HepG2 (cell line): ENCODE measurements around the gene UQCR11. TPM values are rescaled to one million over a fixed set of nuclear protein-coding genes. Genes with fewer than 3 reads are reported as not detected.
A peak's percentile ranks its signal among the peaks of the same experiment; 100 is the strongest.

Experiments
- BORCS8-MEF2B ChIP-seq: sonication (generic); formaldehyde crosslinking; IDR thresholded peaks from 2 replicates; pipeline ENCODE4 v1.8.0; 2022; ENCODE audit warnings: mild to moderate bottlenecking, missing genetic modification reagents
- CBX1 ChIP-seq: IDR thresholded peaks from one replicate; pipeline ENCODE4 v1.6.1; 2016; ENCODE audit warnings: antibody characterized with exemption, low read depth
- CC2D1A ChIP-seq: sonication (generic); formaldehyde crosslinking; IDR thresholded peaks from 2 replicates; pipeline ENCODE4 v1.8.1; 2023; ENCODE audit warnings: mild to moderate bottlenecking, missing genetic modification reagents
- DNMT3B ChIP-seq: conservative IDR thresholded peaks from 2 replicates; pipeline ENCODE4 v1.6.1; 2016; ENCODE audit warnings: missing biosample characterization, control low read depth
- ETV6 ChIP-seq: sonication (generic); formaldehyde crosslinking; conservative IDR thresholded peaks from 2 replicates; pipeline ENCODE4 v1.4.0; 2020; ENCODE audit warnings: missing genetic modification reagents
- KLF9 ChIP-seq: IDR thresholded peaks from 2 replicates; pipeline ENCODE4 v1.6.1; 2016; ENCODE audit warnings: low read depth
- KMT2A ChIP-seq: sonication (generic); formaldehyde crosslinking; IDR thresholded peaks from 2 replicates; pipeline ENCODE4 v1.4.0; 2020; ENCODE audit warnings: missing genetic modification reagents
- MED8 ChIP-seq: sonication (generic); formaldehyde crosslinking; IDR thresholded peaks from 2 replicates; pipeline ENCODE4 v1.8.1; 2023; ENCODE audit warnings: mild to moderate bottlenecking, missing genetic modification reagents; ENCODE audit not compliant: insufficient replicate concordance
- MYNN ChIP-seq: sonication (generic); formaldehyde crosslinking; IDR thresholded peaks from 2 replicates; pipeline ENCODE4 v1.4.0; 2020; ENCODE audit warnings: mild to moderate bottlenecking, low read depth, missing genetic modification reagents
- RBM22 ChIP-seq: fragments of 200-400 bp; formaldehyde crosslinking; optimal IDR thresholded peaks from 2 replicates; pipeline ENCODE3; 2017; ENCODE audit warnings: mild to moderate bottlenecking, low read length, moderate library complexity
- REXO4 ChIP-seq: sonication (generic); formaldehyde crosslinking; IDR thresholded peaks from 2 replicates; pipeline ENCODE4 v1.8.0; 2022; ENCODE audit warnings: missing genetic modification reagents, mild to moderate bottlenecking, borderline replicate concordance
- RNF2 ChIP-seq: fragments of 450-650 bp; conservative IDR thresholded peaks from 2 replicates; pipeline ENCODE4 v1.6.1; 2016; ENCODE audit warnings: low read depth
- STAG1 ChIP-seq: sonication (generic); formaldehyde crosslinking; IDR thresholded peaks from 2 replicates; pipeline ENCODE4 v1.4.0; 2020; ENCODE audit warnings: missing genetic modification reagents
- THYN1 ChIP-seq: sonication (generic); formaldehyde crosslinking; IDR thresholded peaks from 2 replicates; pipeline ENCODE4 v1.8.1; 2023; ENCODE audit warnings: low read depth, mild to moderate bottlenecking, moderate library complexity, missing genetic modification reagents, borderline replicate concordance
- ZBTB3 ChIP-seq: sonication (generic); formaldehyde crosslinking; IDR thresholded peaks from 2 replicates; pipeline ENCODE4 v1.4.0; 2020; ENCODE audit warnings: low read depth, mild to moderate bottlenecking, moderate library complexity, missing genetic modification reagents, borderline replicate concordance
- ZNF253 ChIP-seq: sonication (generic); formaldehyde crosslinking; IDR thresholded peaks from 2 replicates; pipeline ENCODE4 v1.8.0; 2022; ENCODE audit warnings: mild to moderate bottlenecking, missing genetic modification reagents, borderline replicate concordance
- ZNF274 ChIP-seq: sonication (generic); formaldehyde crosslinking; IDR thresholded peaks from 2 replicates; pipeline ENCODE4 v1.5.1; 2020; ENCODE audit warnings: mild to moderate bottlenecking, missing genetic modification reagents
- ZNF530 ChIP-seq: sonication (generic); formaldehyde crosslinking; IDR thresholded peaks from 2 replicates; pipeline ENCODE4 v1.5.0; 2020; ENCODE audit warnings: low read depth, mild to moderate bottlenecking, missing genetic modification reagents
- ZNF749 ChIP-seq: sonication (generic); formaldehyde crosslinking; IDR thresholded peaks from 2 replicates; pipeline ENCODE4 v1.8.0; 2022; ENCODE audit warnings: mild to moderate bottlenecking, missing genetic modification reagents, moderate library complexity, borderline replicate concordance
- ZSCAN31 ChIP-seq: sonication (generic); formaldehyde crosslinking; IDR thresholded peaks from 2 replicates; pipeline ENCODE4 v1.5.0; 2020; ENCODE audit warnings: low read depth, mild to moderate bottlenecking, missing genetic modification reagents
- polyA plus RNA-seq, 8 experiments: library from polyadenylated mRNA; depleted of rRNA in 3 of 8; stranded (reverse) in 7 of 8; unstranded in 1 of 8; fragments of >200 nt; fragmentation: Illumina TruSeq in 4 of 8; extraction: Trizol in 4 of 8; gene quantifications; 2 replicates each; pipeline versions ENCODE4 v1.2.1 to v1.2.3, GENCODE V29; 2011 to 2016; ENCODE audit warnings: low read depth in 4 of 8, missing spikeins in 1 of 8, mixed read lengths in 1 of 8; ENCODE audit not compliant: insufficient read depth in 1 of 8
- total RNA-seq, 5 experiments: library from RNA; depleted of rRNA; stranded (reverse); fragments of >200 nt; fragmentation: Illumina TruSeq; extraction: Trizol; gene quantifications; 2 replicates each; pipeline ENCODE4 v1.2.3, GENCODE V29; 2016; ENCODE audit warnings: low read depth in 1 of 5
- TF ChIP-seq, protein P1 (sequence below): sonication (generic); formaldehyde crosslinking; conservative IDR thresholded peaks from 2 replicates; pipeline ENCODE4 v1.8.0; 2022; ENCODE audit warnings: low read depth, missing genetic modification reagents
- TF ChIP-seq, protein P2 (sequence below): sonication (generic); formaldehyde crosslinking; conservative IDR thresholded peaks from 2 replicates; pipeline ENCODE4 v1.4.0; 2020; ENCODE audit warnings: missing genetic modification reagents
- TF ChIP-seq, protein P3 (sequence below): sonication (generic); formaldehyde crosslinking; IDR thresholded peaks from 2 replicates; pipeline ENCODE4; 2020; ENCODE audit warnings: missing genetic modification reagents, mild to moderate bottlenecking, borderline replicate concordance

The UQCR11 gene
- total and polyA plus RNA-seq, 2 of the 13 experiments (the other 11 are each of a cell fraction or from before 2014, with no cell fraction given): 125 to 214 TPM

DNA sequence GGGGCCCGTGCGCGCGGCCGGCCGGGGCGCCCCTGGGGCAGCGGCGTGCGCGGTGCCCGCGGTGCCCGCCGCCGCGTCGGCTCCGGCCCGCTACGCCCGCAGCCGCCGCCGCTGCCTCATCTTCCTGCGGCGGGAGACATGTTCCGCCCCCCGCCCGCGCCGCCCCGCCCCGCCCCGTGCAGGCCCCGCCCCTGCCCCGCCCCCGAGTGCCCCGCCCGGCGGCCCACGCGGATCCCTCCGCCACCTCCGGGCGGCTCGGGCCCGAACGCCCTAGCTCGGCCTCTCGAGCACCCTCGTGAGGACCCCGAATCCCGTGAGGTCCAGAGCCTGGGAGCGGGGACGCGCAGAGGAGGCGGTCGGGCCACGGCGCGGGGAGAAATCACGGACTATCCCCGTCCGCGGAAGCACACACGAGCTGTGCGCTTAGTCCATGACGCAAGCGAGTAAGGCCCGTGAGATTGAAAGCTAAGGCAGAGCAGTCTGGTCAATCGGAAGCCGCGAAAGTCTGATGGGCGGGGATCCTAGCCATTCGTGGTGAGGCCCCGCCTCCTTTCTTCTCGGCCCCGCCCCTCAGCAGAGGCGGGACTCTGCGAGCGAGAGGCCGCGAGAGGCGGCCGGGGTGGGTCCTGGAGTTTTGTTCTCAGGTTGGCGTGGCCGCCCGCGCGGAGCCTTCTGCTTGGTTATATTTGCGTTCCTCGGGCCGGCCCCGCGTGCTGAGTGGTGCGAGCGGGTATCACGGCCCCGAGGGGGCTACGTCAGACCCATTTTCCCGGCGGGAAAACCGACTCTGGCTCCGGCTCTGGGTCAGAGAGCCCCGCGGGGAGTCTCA is 47.4 kb upstream of the UQCR11 start, which contains the start of gene TCF3 (continued):
- TF ChIP-seq, protein P1, sequence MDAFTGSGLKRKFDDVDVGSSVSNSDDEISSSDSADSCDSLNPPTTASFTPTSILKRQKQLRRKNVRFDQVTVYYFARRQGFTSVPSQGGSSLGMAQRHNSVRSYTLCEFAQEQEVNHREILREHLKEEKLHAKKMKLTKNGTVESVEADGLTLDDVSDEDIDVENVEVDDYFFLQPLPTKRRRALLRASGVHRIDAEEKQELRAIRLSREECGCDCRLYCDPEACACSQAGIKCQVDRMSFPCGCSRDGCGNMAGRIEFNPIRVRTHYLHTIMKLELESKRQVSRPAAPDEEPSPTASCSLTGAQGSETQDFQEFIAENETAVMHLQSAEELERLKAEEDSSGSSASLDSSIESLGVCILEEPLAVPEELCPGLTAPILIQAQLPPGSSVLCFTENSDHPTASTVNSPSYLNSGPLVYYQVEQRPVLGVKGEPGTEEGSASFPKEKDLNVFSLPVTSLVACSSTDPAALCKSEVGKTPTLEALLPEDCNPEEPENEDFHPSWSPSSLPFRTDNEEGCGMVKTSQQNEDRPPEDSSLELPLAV (CRISPR knock-in tag): no peak
- TF ChIP-seq KLF9 (CRISPR knock-in tag) (no peak), KMT2A (CRISPR knock-in tag) (peak; percentile 35; the same call in 1 of the 2 replicates), REXO4 (CRISPR knock-in tag) (no peak), CC2D1A (no peak), MYNN (CRISPR knock-in tag) (no peak), BORCS8-MEF2B (CRISPR knock-in tag) (no peak), STAG1 (CRISPR knock-in tag) (no peak), ZBTB3 (CRISPR knock-in tag) (no peak), MED8 (CRISPR knock-in tag) (peak; percentile 35), ZNF530 (CRISPR knock-in tag) (no peak), ETV6 (CRISPR knock-in tag) (0 out of 2 replicates have a peak, but pooled peaks have one; percentile 38), DNMT3B (CRISPR knock-in tag) (0 out of 2 replicates have a peak, but pooled peaks have one; percentile 24), CBX1 (no peak), ZNF274 (CRISPR knock-in tag) (no peak), ZNF749 (no peak), THYN1 (CRISPR knock-in tag) (no peak), RNF2 (no peak; the same call in 1 of the 2 replicates), ZSCAN31 (no peak), ZNF253 (CRISPR knock-in tag) (0 out of 2 replicates have a peak, but pooled peaks have one; percentile 55), RBM22 (no peak)
- TF ChIP-seq, protein P2, sequence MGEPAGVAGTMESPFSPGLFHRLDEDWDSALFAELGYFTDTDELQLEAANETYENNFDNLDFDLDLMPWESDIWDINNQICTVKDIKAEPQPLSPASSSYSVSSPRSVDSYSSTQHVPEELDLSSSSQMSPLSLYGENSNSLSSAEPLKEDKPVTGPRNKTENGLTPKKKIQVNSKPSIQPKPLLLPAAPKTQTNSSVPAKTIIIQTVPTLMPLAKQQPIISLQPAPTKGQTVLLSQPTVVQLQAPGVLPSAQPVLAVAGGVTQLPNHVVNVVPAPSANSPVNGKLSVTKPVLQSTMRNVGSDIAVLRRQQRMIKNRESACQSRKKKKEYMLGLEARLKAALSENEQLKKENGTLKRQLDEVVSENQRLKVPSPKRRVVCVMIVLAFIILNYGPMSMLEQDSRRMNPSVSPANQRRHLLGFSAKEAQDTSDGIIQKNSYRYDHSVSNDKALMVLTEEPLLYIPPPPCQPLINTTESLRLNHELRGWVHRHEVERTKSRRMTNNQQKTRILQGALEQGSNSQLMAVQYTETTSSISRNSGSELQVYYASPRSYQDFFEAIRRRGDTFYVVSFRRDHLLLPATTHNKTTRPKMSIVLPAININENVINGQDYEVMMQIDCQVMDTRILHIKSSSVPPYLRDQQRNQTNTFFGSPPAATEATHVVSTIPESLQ (CRISPR knock-in tag): 0 out of 2 replicates have a peak, but pooled peaks have one; percentile 24
- TF ChIP-seq, protein P3, sequence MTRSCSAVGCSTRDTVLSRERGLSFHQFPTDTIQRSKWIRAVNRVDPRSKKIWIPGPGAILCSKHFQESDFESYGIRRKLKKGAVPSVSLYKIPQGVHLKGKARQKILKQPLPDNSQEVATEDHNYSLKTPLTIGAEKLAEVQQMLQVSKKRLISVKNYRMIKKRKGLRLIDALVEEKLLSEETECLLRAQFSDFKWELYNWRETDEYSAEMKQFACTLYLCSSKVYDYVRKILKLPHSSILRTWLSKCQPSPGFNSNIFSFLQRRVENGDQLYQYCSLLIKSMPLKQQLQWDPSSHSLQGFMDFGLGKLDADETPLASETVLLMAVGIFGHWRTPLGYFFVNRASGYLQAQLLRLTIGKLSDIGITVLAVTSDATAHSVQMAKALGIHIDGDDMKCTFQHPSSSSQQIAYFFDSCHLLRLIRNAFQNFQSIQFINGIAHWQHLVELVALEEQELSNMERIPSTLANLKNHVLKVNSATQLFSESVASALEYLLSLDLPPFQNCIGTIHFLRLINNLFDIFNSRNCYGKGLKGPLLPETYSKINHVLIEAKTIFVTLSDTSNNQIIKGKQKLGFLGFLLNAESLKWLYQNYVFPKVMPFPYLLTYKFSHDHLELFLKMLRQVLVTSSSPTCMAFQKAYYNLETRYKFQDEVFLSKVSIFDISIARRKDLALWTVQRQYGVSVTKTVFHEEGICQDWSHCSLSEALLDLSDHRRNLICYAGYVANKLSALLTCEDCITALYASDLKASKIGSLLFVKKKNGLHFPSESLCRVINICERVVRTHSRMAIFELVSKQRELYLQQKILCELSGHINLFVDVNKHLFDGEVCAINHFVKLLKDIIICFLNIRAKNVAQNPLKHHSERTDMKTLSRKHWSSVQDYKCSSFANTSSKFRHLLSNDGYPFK (CRISPR knock-in tag): 0 out of 2 replicates have a peak, but pooled peaks have one; percentile 52
